ENCODE data around the gene CEP83. TPM values are rescaled to one million over a fixed set of nuclear protein-coding genes. Genes with fewer than 3 reads are reported as not detected.

The CEP83 gene
- total and polyA plus RNA-seq, 2 experiments from 2014 or later = 29.8 to 33.7 TPM

DNA sequence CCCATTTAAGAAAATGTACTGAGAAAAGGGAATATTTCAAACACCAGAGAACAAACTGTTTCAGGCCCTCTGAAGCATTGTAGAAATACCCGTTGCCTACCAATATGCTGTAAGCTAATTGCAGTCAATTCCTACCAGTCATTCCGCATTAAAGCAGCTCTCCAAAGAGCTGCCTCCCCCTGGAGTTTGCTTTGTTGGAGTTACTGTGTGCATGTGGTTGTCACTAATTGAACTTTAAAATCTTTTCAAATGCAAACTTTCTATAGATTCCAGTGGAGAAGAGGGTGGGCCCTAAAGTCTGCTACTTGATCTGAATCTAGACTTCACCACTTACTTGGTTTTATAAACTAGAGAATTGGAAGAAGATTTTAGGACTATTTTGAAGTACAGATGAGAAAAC is 198.5 kb downstream of the CEP83 start:
- Histone ChIP-seq H3K36me3 (ENCODE audit: insufficient read depth) (no peaks in the 10 kb centered on the region; the same call in 1 of the 2 replicates), H3K4me1 (ENCODE audit: insufficient read depth) (peaks cover 51% of the 10 kb centered on the region), H3K27ac (ENCODE audit: low read depth) (peak overlapping the region; percentile 84), H3K4me2 (peak overlapping the region; percentile 51), H3K27me3 (ENCODE audit: insufficient read depth) (no peaks in the 10 kb centered on the region), H3F3A (replicated peaks; ENCODE audit: low read depth) (peaks cover 10% of the 10 kb centered on the region), H3K9me2 (ENCODE audit: insufficient read depth) (peaks cover under 1% of the 10 kb centered on the region; the same call in 1 of the 2 replicates), H3K79me2 (replicated peaks; ENCODE audit: insufficient read depth) (no peaks in the 10 kb centered on the region), H2AFZ (no peak overlapping the region), H4K20me1 (replicated peaks; ENCODE audit: insufficient read depth) (no peaks in the 10 kb centered on the region), H3K4me3 (peak overlapping the region; percentile 14; the same call in 1 of the 2 replicates)
- Mint-ChIP-seq H3K4me3 (peak overlapping the region; percentile 41), H3K27me3 (ENCODE audit: insufficient read depth, low read depth, poor library complexity) (peaks cover 27% of the 10 kb centered on the region), H3K9me3 (peaks cover 7% of the 10 kb centered on the region; the same call in 2 of the 3 replicates), H3K4me1 (peaks cover 65% of the 10 kb centered on the region), H3K36me3 (ENCODE audit: low read depth) (peaks cover 10% of the 10 kb centered on the region), H3K27ac (peak overlapping the region; percentile 91)
- TF ChIP-seq EZH2phosphoT487 (IDR thresholded peaks at IDR 0.05; ENCODE audit: unreplicated experiment) = no peak
- TF ChIP-seq, protein P1, sequence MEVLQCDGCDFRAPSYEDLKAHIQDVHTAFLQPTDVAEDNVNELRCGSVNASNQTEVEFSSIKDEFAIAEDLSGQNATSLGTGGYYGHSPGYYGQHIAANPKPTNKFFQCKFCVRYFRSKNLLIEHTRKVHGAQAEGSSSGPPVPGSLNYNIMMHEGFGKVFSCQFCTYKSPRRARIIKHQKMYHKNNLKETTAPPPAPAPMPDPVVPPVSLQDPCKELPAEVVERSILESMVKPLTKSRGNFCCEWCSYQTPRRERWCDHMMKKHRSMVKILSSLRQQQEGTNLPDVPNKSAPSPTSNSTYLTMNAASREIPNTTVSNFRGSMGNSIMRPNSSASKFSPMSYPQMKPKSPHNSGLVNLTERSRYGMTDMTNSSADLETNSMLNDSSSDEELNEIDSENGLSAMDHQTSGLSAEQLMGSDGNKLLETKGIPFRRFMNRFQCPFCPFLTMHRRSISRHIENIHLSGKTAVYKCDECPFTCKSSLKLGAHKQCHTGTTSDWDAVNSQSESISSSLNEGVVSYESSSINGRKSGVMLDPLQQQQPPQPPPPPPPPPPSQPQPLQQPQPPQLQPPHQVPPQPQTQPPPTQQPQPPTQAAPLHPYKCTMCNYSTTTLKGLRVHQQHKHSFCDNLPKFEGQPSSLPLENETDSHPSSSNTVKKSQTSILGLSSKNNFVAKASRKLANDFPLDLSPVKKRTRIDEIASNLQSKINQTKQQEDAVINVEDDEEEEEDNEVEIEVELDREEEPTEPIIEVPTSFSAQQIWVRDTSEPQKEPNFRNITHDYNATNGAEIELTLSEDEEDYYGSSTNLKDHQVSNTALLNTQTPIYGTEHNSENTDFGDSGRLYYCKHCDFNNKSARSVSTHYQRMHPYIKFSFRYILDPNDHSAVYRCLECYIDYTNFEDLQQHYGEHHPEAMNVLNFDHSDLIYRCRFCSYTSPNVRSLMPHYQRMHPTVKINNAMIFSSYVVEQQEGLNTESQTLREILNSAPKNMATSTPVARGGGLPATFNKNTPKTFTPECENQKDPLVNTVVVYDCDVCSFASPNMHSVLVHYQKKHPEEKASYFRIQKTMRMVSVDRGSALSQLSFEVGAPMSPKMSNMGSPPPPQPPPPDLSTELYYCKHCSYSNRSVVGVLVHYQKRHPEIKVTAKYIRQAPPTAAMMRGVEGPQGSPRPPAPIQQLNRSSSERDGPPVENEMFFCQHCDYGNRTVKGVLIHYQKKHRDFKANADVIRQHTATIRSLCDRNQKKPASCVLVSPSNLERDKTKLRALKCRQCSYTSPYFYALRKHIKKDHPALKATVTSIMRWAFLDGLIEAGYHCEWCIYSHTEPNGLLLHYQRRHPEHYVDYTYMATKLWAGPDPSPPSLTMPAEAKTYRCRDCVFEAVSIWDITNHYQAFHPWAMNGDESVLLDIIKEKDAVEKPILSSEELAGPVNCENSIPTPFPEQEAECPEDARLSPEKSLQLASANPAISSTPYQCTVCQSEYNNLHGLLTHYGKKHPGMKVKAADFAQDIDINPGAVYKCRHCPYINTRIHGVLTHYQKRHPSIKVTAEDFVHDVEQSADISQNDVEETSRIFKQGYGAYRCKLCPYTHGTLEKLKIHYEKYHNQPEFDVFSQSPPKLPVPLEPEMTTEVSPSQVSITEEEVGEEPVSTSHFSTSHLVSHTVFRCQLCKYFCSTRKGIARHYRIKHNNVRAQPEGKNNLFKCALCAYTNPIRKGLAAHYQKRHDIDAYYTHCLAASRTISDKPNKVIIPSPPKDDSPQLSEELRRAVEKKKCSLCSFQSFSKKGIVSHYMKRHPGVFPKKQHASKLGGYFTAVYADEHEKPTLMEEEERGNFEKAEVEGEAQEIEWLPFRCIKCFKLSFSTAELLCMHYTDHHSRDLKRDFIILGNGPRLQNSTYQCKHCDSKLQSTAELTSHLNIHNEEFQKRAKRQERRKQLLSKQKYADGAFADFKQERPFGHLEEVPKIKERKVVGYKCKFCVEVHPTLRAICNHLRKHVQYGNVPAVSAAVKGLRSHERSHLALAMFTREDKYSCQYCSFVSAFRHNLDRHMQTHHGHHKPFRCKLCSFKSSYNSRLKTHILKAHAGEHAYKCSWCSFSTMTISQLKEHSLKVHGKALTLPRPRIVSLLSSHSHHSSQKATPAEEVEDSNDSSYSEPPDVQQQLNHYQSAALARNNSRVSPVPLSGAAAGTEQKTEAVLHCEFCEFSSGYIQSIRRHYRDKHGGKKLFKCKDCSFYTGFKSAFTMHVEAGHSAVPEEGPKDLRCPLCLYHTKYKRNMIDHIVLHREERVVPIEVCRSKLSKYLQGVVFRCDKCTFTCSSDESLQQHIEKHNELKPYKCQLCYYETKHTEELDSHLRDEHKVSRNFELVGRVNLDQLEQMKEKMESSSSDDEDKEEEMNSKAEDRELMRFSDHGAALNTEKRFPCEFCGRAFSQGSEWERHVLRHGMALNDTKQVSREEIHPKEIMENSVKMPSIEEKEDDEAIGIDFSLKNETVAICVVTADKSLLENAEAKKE (CRISPR knock-in tag; IDR thresholded peaks at IDR 0.05) = peak; percentile 54; the same call in 1 of the 2 replicates
- peak; percentile 62 for TF ChIP-seq NANOG (IDR thresholded peaks at IDR 0.05; ENCODE audit: borderline replicate concordance)
- ATAC-seq (peak; percentile 85), DNase-seq (ENCODE audit: low spot score) (peak; percentile 83)

DNA sequence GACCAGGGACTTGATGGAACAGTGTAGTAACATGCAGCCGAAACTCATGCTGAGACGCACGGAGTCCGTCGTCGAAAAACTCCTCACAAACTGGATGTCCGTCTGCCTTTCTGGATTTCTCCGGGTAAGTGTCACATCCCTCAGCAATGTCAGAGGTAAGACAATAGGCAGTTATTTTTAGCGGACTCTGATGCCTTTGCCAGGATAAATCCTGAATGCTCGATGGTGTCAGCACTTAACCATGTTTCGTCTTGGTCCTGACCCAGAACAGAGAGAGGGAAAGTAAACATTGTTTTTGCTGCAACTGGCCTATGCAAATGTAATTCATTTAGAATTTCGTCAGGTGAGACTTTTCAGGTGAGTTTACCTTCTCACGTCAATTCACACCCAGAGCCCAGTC is 198.9 kb downstream of the CEP83 start:
- Mint-ChIP-seq H3K27me3 (ENCODE audit: insufficient read depth, low read depth, poor library complexity) (peaks cover 28% of the 10 kb centered on the region), H3K4me3 (no peak overlapping the region), H3K9me3 (peaks cover 7% of the 10 kb centered on the region; the same call in 2 of the 3 replicates), H3K36me3 (ENCODE audit: low read depth) (peaks cover 8% of the 10 kb centered on the region), H3K27ac (peak overlapping the region; percentile 91), H3K4me1 (peaks cover 63% of the 10 kb centered on the region)
- Histone ChIP-seq H2AFZ (no peak overlapping the region), H3F3A (replicated peaks; ENCODE audit: low read depth) (peaks cover 10% of the 10 kb centered on the region), H3K4me2 (peak overlapping the region; percentile 51), H3K27me3 (ENCODE audit: insufficient read depth) (no peaks in the 10 kb centered on the region), H3K27ac (ENCODE audit: low read depth) (peak overlapping the region; percentile 84), H3K79me2 (replicated peaks; ENCODE audit: insufficient read depth) (no peaks in the 10 kb centered on the region), H4K20me1 (replicated peaks; ENCODE audit: insufficient read depth) (no peaks in the 10 kb centered on the region), H3K9me2 (ENCODE audit: insufficient read depth) (peaks cover 4% of the 10 kb centered on the region; the same call in 1 of the 2 replicates), H3K36me3 (ENCODE audit: insufficient read depth) (no peaks in the 10 kb centered on the region; the same call in 1 of the 2 replicates), H3K4me1 (ENCODE audit: insufficient read depth) (peaks cover 47% of the 10 kb centered on the region), H3K4me3 (peak overlapping the region; percentile 14; the same call in 1 of the 2 replicates)
- peak; percentile 17 for ATAC-seq
- no peak for DNase-seq (ENCODE audit: low spot score)
- no peak for TF ChIP-seq ZNF114 (CRISPR knock-in tag; IDR thresholded peaks at IDR 0.05)
- TF ChIP-seq CREB1 (CRISPR knock-in tag; IDR thresholded peaks at IDR 0.05; ENCODE audit: low read depth) = no peak
- no peak for TF ChIP-seq NANOG (IDR thresholded peaks at IDR 0.05; ENCODE audit: borderline replicate concordance)
- no peak for TF ChIP-seq EZH2phosphoT487 (IDR thresholded peaks at IDR 0.05; ENCODE audit: unreplicated experiment)
- no peak for TF ChIP-seq ZNF331 (CRISPR knock-in tag; IDR thresholded peaks at IDR 0.05; ENCODE audit: low read depth)
- TF ChIP-seq EZH2 (IDR thresholded peaks at IDR 0.05; ENCODE audit: low read depth, unreplicated experiment) = no peak
- TF ChIP-seq, protein P2, sequence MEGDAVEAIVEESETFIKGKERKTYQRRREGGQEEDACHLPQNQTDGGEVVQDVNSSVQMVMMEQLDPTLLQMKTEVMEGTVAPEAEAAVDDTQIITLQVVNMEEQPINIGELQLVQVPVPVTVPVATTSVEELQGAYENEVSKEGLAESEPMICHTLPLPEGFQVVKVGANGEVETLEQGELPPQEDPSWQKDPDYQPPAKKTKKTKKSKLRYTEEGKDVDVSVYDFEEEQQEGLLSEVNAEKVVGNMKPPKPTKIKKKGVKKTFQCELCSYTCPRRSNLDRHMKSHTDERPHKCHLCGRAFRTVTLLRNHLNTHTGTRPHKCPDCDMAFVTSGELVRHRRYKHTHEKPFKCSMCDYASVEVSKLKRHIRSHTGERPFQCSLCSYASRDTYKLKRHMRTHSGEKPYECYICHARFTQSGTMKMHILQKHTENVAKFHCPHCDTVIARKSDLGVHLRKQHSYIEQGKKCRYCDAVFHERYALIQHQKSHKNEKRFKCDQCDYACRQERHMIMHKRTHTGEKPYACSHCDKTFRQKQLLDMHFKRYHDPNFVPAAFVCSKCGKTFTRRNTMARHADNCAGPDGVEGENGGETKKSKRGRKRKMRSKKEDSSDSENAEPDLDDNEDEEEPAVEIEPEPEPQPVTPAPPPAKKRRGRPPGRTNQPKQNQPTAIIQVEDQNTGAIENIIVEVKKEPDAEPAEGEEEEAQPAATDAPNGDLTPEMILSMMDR (conservative IDR thresholded peaks at IDR 0.05; ENCODE audit: low read depth in 2 of 2) = no peak
- TF ChIP-seq JUNB (IDR thresholded peaks at IDR 0.05; ENCODE audit: unreplicated experiment) = no peak
- TF ChIP-seq POLR2AphosphoS5 (IDR thresholded peaks at IDR 0.05; ENCODE audit: low read depth) = no peak

Data from GM23338 (cell line).